ENCODE data around the gene SYT17.

GRCh38 chr16:19177111-19177739 is 9.2 kb downstream of the SYT17 start:
- TF ChIP-seq SIN3A (IDR thresholded peaks at IDR 0.05; ENCODE audit: borderline replicate concordance, insufficient read depth, low read length) (no peak), REST (IDR thresholded peaks at IDR 0.05; ENCODE audit: insufficient read depth in 1 of 2, low read depth in 2 of 2, low read length in 2 of 2) (no peak), TAF1 (IDR thresholded peaks at IDR 0.05; ENCODE audit: borderline replicate concordance, insufficient read depth, low read length) (no peak), POLR2AphosphoS5 (IDR thresholded peaks at IDR 0.05; ENCODE audit: low read depth, low read length) (no peak)
